GM19238 (cell line): ENCODE results near the gene TEX264.

Experiments used
- DNase-seq: peaks from one replicate; pipeline ENCODE4 v3.0.0; 2011; ENCODE audit warnings: low spot score; ENCODE audit not compliant: insufficient read length

The TEX264 gene

GRCh38 chr3:51748327-51748726 is 77.3 kb downstream of the TEX264 start:
- no peak for DNase-seq

- DNase-seq, result no peak
Observed at GRCh38 chr3:51750878-51751277, 79.8 kb downstream of the TEX264 start.

- DNase-seq, result no peak
Observed at GRCh38 chr3:51751287-51751686, 80.2 kb downstream of the TEX264 start.
